IPS DF 4.7 (cell line): ENCODE data around the gene VTCN1.
"Not testable (repeated sequence)": the region's sequence is repeated elsewhere in the genome, so short reads cannot be mapped to it uniquely, and the experiment has no call there.

ENCODE experiments used
- DNase-seq: peaks from one replicate; pipeline ENCODE4 v3.0.0-alpha.2; 2013; ENCODE audit warnings: low spot score; ENCODE audit errors: extremely low read depth

Gene VTCN1, protein sequence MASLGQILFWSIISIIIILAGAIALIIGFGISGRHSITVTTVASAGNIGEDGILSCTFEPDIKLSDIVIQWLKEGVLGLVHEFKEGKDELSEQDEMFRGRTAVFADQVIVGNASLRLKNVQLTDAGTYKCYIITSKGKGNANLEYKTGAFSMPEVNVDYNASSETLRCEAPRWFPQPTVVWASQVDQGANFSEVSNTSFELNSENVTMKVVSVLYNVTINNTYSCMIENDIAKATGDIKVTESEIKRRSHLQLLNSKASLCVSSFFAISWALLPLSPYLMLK

DNA sequence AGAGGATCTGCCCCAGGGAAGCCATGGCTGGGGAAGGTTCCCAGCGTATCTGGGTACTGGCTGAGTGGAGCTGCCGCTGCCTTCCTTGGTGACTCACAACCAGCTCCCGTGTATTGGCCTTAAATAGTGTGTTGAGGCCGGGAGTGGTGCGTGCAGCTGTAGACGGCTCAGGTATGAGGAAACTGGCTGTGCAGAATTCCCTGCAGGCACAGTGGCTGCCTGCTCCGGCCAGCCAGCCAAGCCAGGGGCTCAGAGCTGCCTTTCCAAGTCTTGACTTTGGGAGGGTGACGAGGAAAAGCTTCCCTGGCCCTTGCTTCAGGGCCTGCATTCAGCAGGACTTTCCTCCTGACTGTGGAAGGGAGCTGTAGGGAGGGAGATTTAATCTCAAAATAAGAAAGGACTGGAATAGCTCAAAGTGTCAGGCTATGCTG, at the start of gene VTCN1:
TSS of gene VTCN1 (minus strand) at position 97 of the 431 bp plus-strand sequence. CDS start at position 25, 72 bp downstream.
- DNase-seq = no peak

DNA sequence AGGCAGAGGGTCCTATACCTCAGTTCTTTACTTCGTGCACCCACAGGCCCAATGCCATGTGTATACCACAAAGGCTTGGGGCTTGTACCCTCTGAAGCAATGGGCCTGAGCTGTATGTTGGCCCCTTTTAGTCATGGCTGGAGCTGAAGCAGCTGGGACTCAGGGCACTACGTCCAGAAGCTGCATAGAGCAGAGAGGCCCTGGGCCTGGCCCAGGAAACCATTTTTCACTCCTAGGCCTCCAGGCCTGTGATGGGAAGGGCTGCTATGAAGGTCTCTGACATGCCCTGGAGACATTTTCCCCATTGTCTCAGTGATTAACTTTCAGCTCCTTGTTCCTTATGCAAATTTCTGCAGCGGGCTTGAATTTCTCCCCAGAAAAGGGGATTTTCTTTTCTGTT, 48.1 kb upstream of the VTCN1 start:
- DNase-seq = no peak

DNA sequence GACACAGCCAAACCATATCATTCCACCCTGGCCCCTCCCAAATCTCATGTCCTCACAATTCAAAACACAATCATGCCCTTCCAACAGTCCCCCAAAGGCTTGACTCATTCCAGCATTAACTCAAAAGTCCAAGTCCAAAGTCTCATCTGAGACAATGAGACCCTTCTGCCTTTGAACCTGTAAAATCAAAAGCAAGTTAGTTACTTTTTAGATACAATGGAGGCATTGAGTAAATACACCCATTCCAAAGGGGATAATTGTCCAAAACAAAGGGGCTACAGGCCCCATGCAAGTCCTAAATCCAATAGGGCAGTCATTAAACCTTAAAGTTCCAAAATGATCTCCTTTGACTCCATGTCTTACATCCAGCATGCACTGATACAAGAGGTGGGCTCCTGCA, 47.3 kb upstream of the VTCN1 start:
- not testable (repeated sequence) for DNase-seq

DNA sequence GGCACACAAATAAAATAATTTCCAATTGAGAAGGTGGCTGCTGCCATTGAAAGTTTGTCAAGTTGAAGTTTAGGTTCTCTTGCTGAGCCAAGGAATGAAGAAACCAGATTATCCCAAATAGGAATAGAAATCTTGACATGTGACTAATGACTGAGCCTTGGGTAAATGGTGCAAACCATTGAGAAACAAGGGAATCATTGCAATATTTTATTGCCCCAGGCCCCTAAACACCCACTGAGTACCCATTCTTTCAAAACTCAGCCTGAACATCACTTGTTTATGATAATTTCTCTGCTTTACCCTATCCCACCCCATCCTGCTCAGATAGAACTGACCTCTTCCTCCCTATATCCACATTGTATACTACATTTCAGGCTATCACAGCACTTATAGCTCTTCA, 46.6 kb upstream of the VTCN1 start:
- DNase-seq = no peak

DNA sequence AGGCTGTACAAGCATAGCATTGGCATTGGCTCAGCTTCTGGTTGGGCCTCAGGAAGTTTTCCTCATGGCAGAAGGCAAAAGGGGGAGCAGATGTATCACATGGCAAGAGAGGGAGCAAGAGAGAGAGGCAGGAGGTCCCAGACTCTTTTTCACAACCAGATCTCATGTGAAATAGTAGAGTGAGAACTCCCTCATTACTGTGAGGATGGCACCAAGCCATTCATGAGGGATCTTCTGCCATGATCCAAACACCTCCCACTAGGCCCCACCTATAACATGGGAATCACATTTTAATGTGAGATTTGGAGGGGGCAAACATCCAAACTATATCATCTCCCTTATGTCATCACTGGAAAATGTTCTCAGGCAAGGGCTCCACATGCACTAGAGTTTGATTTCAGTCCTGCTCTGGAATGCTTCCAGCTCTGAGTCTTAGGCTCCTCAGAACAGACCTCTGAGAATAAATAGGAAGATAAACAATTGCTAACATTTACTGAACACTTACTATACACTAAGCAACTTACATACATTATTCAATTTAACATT, 39.4 kb upstream of the VTCN1 start:
- DNase-seq = no peak

DNA sequence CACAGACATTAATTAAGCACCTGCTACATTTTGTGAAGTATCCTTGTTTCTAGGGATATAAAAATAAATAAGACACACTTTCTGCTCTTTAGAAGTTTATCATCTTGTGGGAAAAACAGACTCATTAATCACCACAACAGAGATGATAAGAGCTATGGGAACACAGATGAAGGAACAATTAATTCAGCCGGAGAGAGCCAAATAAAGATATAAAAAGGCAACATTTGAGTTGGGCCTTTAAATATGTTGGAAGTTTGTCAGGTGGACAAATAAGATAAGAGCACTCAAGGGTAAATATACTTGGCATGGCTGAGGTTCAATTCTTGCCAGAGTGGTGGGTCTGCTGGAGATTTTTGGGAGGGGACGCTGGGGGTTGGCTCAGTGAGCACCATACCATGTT, 34.2 kb upstream of the VTCN1 start:
- no peak for DNase-seq

DNA sequence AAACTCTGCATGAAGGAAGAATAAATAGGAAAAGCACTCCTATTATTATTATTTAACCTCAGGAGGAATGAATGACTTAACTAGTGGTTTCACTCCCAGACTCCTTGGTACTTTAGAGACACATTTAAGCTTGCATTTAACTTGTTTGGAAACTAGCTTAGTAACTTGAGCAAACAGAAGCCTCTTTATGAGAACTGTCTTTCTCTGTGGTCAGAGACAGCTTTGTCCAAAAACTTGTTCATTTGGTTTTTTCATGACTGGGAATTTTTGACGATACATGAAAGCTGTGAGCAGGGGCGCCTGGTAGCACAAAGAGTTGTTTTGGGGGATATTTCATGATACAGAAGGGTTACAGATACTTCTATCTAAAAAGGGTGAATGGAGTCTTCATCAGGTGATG, 33.6 kb upstream of the VTCN1 start:
- no peak for DNase-seq

DNA sequence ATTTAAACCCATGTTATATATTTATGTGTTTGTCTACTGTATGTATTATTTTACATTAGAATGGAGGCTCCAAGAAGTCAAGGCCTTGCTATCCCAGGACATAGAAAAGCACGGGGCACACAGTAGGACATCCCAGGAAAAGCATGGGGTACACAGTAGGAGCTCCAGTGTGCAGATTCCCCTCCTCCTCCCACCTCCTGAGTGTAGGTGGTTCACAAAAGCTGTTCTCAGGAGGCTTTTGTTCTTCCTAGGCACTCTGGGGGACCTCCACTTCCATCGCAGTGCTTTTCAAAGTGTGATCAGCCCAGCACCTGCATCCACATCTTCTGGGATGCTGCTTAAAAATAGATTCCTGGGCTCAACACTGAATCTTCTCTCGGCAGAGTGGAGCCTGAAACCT, 30.8 kb upstream of the VTCN1 start:
- DNase-seq = no peak

DNA sequence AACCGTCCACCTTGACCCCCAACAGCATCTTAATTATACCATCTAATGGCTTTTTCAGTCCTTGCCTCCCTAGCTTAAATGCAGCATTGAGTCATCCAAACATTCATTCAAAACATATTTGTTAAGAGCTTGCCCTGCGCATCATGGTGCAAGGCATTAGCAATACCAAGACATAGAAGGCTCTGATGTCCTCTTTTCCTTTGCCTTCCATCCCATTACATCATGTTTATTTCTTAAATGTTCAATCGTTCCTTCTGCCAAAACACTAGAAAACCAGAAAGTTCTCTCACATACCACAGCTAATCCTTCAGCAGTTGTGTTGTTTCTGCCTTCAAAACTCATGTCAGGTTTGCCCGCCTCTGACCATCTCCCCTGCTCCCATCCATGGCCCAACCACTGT, 29.8 kb upstream of the VTCN1 start:
- DNase-seq = no peak

DNA sequence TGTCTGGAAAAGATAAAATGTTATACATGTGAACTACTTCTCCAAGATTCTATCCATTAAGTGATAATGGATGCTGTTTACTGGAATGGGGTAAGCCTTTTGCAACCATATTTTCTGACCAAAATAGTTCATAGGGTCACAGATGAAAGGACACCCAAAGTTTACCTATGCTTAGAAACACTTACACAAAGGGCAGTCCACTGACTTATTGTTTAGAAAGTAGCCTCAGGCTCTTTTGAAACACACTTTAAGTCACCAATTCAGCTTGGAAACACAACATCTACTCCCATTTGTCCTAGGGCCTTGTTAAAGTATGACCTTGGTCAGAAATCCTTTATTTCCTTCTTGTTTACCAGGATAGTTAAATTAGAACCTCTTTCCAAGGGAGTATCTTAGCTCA, 28.7 kb upstream of the VTCN1 start:
- DNase-seq = no peak

DNA sequence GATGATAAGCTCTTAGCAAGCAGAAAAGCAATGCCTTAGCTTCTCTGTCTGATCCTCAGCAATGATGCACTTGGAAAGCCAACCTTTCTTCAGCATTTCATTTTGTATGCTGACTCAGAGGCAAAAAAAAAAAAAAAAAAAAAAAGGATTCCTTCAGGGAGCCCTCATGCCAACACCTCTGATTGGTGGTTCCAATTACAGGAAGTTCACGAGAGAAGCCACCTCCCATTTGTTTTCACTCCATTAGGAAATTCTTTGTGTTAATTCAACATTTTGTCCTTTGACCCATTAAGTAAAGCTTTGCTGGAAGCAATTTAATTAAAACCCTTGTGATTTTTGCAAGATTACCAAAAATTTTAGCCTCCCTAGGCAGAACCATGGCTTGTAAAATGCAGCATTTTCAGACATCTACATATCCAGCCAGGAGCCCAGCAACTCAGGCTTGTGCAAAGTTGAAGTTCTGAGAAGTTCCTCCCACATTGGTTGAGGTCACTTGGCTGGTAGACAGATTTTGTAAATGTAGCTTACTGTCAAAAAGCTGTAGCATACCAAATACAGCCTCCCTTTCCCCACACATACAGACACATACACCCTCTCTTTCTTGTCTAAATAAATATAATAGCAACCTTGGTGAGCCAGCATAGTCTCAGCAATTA, 27.1 kb upstream of the VTCN1 start:
- no peak for DNase-seq

DNA sequence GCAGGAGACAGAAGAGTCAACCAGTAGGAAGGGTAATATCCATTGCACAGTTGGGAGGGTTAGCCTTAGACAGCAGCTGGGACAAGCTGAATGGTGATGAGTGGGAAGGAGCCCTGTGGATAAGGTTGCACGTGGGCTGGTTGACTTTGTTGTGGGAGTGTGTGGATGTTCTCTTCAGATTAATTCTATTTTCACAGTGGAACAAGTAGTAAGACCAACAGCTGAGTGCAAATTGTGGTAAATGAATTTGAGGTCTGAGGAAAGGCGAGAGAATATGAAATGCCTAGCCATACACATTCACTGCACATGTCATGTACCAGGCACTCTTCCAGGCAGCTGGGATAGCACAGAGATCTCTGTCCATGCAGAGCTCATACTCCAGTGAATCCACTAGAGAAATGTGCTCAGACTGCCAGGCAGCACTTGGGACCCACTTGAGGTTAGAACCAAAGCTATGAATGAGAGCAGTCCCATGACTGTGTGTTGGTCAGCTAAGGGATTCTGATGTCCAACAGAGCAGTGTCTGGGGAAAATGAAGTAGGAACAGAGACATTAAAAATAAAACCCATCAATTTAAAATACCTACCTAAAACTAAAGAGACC, 25.2 kb upstream of the VTCN1 start:
- no peak for DNase-seq

DNA sequence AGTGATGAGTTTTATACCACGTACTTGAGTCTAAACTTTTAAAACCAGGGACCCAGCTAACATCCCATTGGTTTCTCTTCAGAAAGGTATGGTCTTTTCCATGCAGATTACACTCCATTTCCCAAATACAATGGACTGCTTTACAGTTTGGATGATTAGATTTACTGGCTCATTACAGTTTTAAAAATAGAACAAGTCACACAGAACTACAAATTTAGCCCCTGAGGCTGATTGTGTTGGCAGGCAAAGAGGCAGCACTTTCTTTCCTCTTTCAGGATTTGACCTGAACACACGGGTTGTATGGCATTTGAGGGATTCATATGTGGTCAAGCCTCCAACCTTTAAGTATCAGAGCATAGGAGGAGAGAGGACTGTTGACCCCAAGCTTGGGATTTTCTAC, 21.8 kb upstream of the VTCN1 start:
- no peak for DNase-seq

DNA sequence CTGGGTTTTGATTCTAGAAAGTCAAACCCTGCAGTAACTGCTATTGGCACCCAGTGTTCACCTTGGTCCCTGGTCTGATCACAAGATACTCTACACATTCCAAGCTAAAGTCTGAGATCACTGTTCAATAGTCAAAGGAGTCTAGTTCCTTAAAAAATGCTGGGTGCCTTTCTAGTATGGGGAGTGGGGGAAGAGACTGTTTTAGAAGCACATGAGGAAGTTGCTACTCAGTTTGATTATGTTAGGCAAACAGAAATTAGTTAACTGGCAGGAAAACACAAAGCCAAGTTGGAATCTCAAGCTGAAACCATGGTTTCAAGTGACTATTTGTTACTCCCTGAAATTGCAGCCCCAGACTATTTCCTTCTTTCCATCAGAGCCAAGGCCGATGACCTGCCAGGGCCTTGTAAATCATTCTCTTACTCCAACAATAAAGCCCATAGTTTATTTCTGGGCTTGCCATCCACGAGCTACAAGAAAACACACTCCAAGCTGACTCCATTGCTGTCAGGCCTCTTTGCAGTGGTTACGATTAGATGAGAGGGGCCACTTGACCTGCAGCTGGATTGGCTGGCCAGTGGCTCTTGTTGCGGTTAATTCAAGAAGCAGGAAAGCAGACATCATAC, 21.1 kb upstream of the VTCN1 start:
- DNase-seq = no peak

DNA sequence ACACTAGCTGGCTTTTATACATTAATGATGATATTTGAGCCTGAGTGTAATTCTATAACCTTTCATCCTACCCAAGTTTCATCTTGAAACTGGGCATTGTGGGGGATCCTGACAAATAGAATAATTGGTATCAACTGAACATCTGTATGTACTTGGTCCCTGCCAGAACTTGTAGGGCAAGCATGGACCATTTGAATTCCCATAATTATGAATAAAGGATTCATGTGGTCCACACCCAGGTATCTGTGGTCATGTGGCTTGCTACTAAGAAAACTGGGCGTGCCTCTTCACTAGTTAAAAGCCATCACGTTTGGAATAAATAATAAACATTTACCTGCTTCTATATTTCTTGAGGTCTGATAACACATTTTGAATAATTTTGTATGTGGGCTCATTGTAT, 20.6 kb upstream of the VTCN1 start:
- no peak for DNase-seq

DNA sequence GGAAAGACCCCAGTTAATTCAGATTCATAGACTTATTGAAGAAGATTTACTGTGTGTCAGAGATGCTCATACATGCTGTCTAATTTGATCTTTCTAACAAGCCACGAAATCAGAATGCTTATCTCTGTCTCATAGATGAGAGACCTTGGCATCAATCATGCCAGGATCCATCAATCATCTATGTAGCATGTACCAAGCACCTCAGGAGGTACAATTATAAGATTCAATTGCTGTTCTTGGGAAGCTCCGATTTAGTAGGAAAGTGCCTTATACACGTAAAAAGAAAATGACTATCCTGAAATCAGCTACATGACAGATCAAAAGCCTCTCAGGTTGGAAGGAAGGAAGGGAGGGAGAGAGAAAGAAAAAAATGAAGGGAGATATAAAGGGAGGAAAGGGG, 18.5 kb upstream of the VTCN1 start:
- no peak for DNase-seq

DNA sequence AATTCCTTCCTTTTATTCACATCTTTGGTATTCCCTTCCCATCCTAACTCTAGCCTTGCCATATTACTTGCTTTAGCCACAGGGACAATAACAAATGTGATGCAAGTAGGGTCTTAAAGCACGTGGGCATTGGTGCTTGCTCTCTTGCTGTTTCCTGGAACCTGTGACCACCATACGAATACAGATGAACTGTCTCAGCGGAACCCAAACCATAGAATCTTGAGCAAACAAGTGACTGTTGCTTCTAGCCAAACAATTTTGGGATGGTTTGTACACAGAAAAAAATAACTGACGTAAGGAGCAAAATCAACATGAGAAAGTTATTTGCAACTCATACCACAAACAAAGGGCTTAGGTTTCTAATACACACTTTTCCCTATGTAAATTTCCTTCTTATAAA, 15.2 kb upstream of the VTCN1 start:
- no peak for DNase-seq

DNA sequence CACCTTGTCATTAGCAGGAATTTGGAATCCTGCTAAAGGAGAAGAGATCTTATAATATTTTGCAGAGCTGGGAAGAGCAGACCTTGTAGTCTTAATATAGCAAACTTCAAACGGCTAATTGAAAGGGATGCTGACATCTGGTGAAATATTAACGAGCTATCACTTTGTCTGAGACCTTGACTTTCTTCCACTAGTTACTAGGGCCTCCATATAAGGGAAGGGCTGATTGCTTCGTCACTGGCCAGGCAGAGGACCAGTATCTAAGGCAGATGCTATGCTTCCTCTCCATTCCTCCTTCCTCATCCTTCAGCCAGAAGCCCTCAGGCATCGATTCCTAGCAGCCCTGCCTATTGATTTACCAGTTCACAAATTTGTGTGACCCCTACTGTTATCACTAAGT, 6.0 kb upstream of the VTCN1 start:
- DNase-seq = no peak

DNA sequence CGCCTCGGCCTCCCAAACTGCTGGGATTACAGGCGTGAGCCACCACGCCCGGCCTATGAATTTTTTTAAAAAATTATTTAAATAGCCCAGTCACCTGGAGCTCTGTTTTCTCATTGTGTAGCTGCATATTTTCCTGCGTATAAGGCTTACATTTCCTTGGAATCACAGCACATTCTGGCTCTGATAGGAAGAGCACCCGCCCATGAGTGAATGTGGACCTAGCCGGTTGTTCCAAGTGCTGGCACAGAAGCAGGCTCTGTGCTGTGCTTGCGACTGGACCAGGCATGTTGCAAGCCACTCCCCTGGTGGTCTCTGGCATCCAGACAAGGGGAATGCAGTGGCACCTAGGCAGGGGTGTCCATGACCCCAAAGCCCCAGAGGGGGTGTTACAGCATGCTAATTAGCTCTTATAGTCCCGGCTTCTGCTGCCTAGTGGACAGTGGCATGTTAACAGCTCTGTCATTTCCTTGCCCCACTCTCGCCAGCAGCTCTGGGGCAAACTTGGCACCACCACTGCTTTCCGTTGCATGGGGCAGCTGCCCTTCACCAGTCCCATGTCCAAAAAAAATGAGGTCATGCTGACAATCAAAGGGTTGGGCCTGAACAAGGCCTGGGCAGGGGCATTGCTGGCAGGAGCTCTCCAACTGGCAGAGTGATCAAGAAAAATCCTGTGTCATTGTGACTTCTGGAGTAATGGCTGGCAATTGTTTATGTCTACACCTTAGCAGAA, 5.2 kb upstream of the VTCN1 start:
- DNase-seq = no peak

DNA sequence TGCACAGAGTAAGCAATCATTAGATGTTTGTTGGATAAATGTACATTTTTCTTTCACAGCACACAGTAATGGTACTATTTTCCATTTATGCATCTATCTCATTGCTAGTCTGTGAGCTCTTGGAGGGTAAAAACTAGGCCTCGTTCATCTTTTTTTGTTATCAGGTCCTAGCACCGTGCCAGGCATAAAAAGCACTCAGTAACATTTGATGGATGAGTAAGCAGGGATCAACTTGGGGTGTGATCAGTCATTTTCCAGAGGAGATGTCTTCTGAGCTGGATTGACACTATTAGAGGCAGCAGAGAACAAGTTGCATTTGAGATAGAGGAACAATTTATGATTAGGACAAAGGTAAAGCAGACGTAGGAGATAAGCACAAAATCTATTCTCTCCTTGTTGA, 4.3 kb upstream of the VTCN1 start:
- DNase-seq = no peak

DNA sequence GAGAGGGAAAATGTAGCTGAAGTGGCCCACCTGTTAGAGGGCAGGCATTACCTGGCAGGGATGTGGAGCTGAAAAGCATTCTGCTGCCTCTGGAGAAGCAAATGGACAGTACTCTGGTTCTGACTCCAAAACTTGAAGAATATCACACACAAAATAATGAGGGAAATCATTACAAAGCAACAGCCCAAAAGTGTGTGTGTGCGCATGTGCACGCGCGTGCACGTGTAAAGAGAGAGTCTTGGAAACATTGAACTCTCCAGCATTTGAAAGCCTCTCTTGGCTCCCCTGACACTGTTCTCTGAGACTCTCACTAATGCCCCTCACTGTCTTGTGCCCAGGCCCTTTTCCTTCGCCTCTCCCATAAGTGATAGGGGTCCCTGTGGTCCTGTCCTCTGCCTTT, 2.3 kb upstream of the VTCN1 start:
- DNase-seq = no peak

DNA sequence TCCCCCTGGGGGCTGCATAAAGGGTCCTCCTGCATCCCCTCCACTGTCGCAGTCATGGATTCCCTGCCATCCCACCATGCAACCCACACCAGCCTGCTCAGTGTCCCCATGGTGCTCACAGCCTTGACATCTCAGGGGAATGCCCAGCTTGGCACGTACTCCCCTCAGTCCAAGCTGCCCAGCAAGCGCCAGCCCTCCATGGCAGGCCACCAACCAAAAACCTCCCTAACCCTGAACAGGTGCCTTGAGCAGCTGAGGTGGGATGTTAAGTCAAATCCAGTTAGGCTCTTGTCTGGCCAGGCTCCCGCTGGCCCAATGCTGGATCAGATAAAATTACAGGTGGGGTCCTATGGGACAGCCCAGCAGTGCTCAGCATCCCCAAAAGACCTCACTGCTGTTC, 341 bp downstream of the VTCN1 start:
- no peak for DNase-seq
